Sigmoid colon (tissue), 4 donors: ENCODE measurements around the gene ZNF768.

Experiments used
- CTCF ChIP-seq, 4 experiments: fragments of 450-650 bp in 3 of 4; fragments of 200-600 bp in 1 of 4; IDR thresholded peaks; one replicate each; pipeline ENCODE4 v1.5.1; 2016 to 2019; ENCODE audit warnings: antibody characterized with exemption in 4 of 4, mild to moderate bottlenecking in 3 of 4, moderate library complexity in 2 of 4
- EP300 ChIP-seq, 4 donors: sonication (generic); formaldehyde crosslinking; IDR thresholded peaks; one replicate each; pipeline ENCODE4 v1.6.1; 2017; ENCODE audit warnings: antibody characterized with exemption in 4 of 4
- POLR2A ChIP-seq, 2 donors: fragments of 450-650 bp; IDR thresholded peaks; one replicate each; pipeline ENCODE4 v1.6.1; 2016; ENCODE audit warnings: antibody characterized with exemption in 2 of 2, mild to moderate bottlenecking in 2 of 2, moderate library complexity in 2 of 2
- POLR2AphosphoS5 ChIP-seq, 4 donors: sonication (generic); formaldehyde crosslinking; IDR thresholded peaks; one replicate each; pipeline ENCODE4 v1.6.1; 2017; ENCODE audit warnings: antibody characterized with exemption in 4 of 4

DNA sequence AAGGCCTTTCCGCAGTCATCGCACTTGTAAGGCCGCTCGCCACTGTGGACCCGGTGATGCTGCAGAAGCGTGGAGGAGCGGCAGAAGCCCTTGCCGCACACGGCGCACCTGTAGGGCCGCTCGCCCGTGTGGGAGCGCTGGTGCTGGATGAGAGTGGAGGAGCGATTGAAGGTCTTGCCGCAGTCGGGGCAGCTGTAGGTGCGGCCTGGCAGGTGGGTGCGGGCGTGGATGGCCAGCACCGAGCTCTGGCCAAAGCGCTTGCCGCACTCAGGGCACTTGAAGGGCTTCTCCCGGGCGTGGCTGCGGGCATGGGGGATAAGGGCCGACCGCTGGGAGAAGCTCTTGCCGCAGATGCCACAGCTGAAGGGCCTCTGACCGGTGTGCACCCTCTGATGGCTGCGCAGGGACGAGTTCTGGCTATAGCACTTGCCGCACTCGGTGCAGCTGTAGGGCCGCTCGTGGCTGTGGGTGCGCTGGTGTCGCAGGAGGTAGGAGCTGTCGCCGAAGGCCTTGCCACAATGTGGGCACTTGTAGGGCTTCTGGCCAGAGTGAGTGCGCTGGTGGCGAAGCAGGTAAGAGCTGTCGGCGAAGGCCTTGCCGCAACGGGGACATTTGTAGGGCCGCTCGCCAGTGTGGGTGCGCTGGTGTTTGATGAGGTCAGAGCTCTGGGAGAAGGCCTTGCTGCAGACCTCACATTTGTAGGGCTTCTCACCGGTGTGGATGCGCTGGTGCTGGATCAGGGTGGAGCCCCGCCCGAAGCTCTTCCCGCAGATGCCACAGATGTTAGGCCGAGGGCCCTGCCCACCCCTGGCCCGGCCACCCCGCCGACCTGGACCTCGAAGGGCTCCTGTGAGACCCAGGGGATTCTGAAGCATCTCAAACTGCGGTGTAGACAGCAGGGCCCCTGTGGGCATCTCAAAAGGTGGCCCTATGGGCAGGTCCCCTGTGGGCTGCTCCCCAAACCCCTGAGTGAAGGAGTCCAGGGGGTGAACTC is 1.5 kb downstream of the ZNF768 start:
- TF ChIP-seq CTCF (IDR thresholded peaks at IDR 0.05) = no peak
- no peak for TF ChIP-seq POLR2AphosphoS5 (IDR thresholded peaks at IDR 0.05)
- no peak for TF ChIP-seq POLR2A (IDR thresholded peaks at IDR 0.05)
- TF ChIP-seq EP300 (IDR thresholded peaks at IDR 0.05) = no peak
